Lower leg skin (tissue), 3 donors: Measurements from ENCODE around the gene RSPH1.

ENCODE experiments used
- CTCF ChIP-seq, 3 donors: fragments of 450-650 bp; IDR thresholded peaks; one replicate each; pipeline ENCODE4 v1.5.1; 2016; ENCODE audit warnings: antibody characterized with exemption in 3 of 3, mild to moderate bottlenecking in 3 of 3, moderate library complexity in 2 of 3
- POLR2A ChIP-seq, 2 donors: fragments of 450-650 bp; IDR thresholded peaks; one replicate each; pipeline ENCODE4 v1.6.1; 2016 to 2017; ENCODE audit warnings: antibody characterized with exemption in 2 of 2, mild to moderate bottlenecking in 1 of 2, moderate library complexity in 1 of 2

- no peak for TF ChIP-seq CTCF (IDR thresholded peaks at IDR 0.05)
- TF ChIP-seq POLR2A (IDR thresholded peaks at IDR 0.05) = no peak
These were observed 49.7 kb upstream of the RSPH1 start for GRCh38 chr21:42545745-42546144.
